K562 (cell line): ENCODE results near the gene CAPN13. TPM values are rescaled to one million over a fixed set of nuclear protein-coding genes. Genes with fewer than 3 reads are reported as not detected.

Experiments
- ATAC-seq: fragments of 200-7000 bp; cut with Tn5 transposase; 3 replicates; pipeline ENCODE4 v1.9.1; 2020; ENCODE audit warnings: moderate library complexity
- BruUV-seq: library from RNA; stranded (reverse); fragments of 400-500 nt; replicated peaks from 2 replicates; lab custom pipeline; 2021; lab: Mats Ljungman, UMichigan
- CTCF ChIA-PET: fragments of 300-600 bp; formaldehyde crosslinking; extraction: SDS; loops from one replicate; lab custom pipeline; 2021; ENCODE audit warnings: low intra/inter-chr PET ratio; lab: Yijun Ruan, JAX
- POLR2A ChIA-PET: fragments of 300-600, 350-650 bp; sonication (Branson Sonifier 250); formaldehyde crosslinking; extraction: SDS; loops from one replicate; lab custom pipeline; 2021; ENCODE audit warnings: antibody characterized with exemption, inconsistent platforms; lab: Yijun Ruan, JAX
- DNase-seq, 4 experiments: peaks; one replicate each; pipeline versions ENCODE4 v3.0.0 to v3.0.0-alpha.2; 2011 to 2018; ENCODE audit warnings: low spot score in 3 of 4, mixed read lengths in 3 of 4; ENCODE audit errors: extremely low read depth in 1 of 4
- FAIRE-seq: peaks from 2 replicates; lab custom pipeline; 2011; peaks lifted over from hg19 to GRCh38; lab: Jason Lieb, UNC
- H2AFZ ChIP-seq: 2 replicates; pipeline ENCODE4 v1.6.0; 2011; ENCODE audit warnings: low read depth, low read length, control low read depth, inconsistent platforms
- H3K27ac ChIP-seq: fragments of 200-600 bp; 3 replicates; pipeline ENCODE4 v1.8.0; 2011; ENCODE audit warnings: low read depth, mild to moderate bottlenecking, control low read depth, inconsistent platforms, low read length, moderate library complexity, mixed read lengths; ENCODE audit errors: extremely low read depth
- H3K27me3 ChIP-seq, 2 experiments: fragments of 300-600 bp in 1 of 2; 2 replicates in 1 of 2; 3 replicates in 1 of 2; pipeline versions ENCODE4 v1.6.0 to v1.8.0; 2011; ENCODE audit warnings: inconsistent platforms in 2 of 2, low read length in 2 of 2, mild to moderate bottlenecking in 1 of 2, mixed read lengths in 1 of 2, moderate library complexity in 1 of 2; ENCODE audit not compliant: control insufficient read depth in 2 of 2, insufficient read depth in 2 of 2
- H3K36me3 ChIP-seq: fragments of 300-600 bp; 3 replicates; pipeline ENCODE4 v1.8.0; 2011; ENCODE audit warnings: mild to moderate bottlenecking, low read length, inconsistent platforms; ENCODE audit not compliant: control insufficient read depth, insufficient read depth
- H3K4me1 ChIP-seq, 2 experiments: fragments of 200-600 bp in 1 of 2; replicated peaks in 1 of 2; 2 replicates in 1 of 2; 3 replicates in 1 of 2; pipeline versions ENCODE4 v1.5.1 to v1.8.0; 2011; ENCODE audit warnings: inconsistent platforms in 2 of 2, low read length in 2 of 2, mild to moderate bottlenecking in 1 of 2, mixed read lengths in 1 of 2, moderate library complexity in 1 of 2; ENCODE audit not compliant: control insufficient read depth in 2 of 2, insufficient read depth in 2 of 2
- H3K4me2 ChIP-seq: 2 replicates; pipeline ENCODE4 v1.6.1; 2011; ENCODE audit warnings: low read length, control low read depth, inconsistent platforms, mixed read lengths; ENCODE audit not compliant: insufficient read depth
- H3K4me3 ChIP-seq: fragments of 200-600 bp; sonication (generic), shearing (Covaris generic); 2 replicates; pipeline ENCODE4 v1.5.1; 2016; ENCODE audit warnings: control low read depth, inconsistent platforms
- H3K79me2 ChIP-seq: fragments of 200-600 bp; 3 replicates; pipeline ENCODE4 v1.8.0; 2011; ENCODE audit warnings: low read length, inconsistent platforms; ENCODE audit not compliant: control insufficient read depth, insufficient read depth
- H3K9ac ChIP-seq, 2 experiments: 2 replicates each; pipeline versions ENCODE4 v1.6.0 to v1.6.1; 2011; ENCODE audit warnings: low read depth in 2 of 2, low read length in 2 of 2, control low read depth in 1 of 2, inconsistent platforms in 1 of 2, mild to moderate bottlenecking in 1 of 2, mixed read lengths in 1 of 2; ENCODE audit not compliant: insufficient read depth in 1 of 2
- H3K9me1 ChIP-seq: one replicate; pipeline ENCODE4 v1.6.0; 2011; ENCODE audit warnings: inconsistent platforms, mild to moderate bottlenecking, low read length, moderate library complexity; ENCODE audit not compliant: control insufficient read depth, insufficient read depth
- H3K9me3 ChIP-seq: replicated peaks from 2 replicates; pipeline ENCODE4 v1.5.1; 2011; ENCODE audit warnings: low read depth, low read length, inconsistent platforms; ENCODE audit not compliant: control insufficient read depth, insufficient read depth
- H4K20me1 ChIP-seq: replicated peaks from 2 replicates; pipeline ENCODE4 v1.6.1; 2011; ENCODE audit warnings: low read length, inconsistent platforms, mixed read lengths; ENCODE audit not compliant: control insufficient read depth, insufficient read depth
- ATF7 ChIP-seq: fragments of 450-650 bp; IDR thresholded peaks from 2 replicates; pipeline ENCODE4 v1.7.1; 2014; ENCODE audit warnings: mild to moderate bottlenecking, moderate library complexity
- CHD2 ChIP-seq: IDR thresholded peaks from 2 replicates; pipeline ENCODE4 v1.6.1; 2011; ENCODE audit warnings: low read depth, low read length
- DDX20 ChIP-seq: fragments of 450-650 bp; IDR thresholded peaks from 2 replicates; pipeline ENCODE4 v1.6.1; 2016; ENCODE audit warnings: missing genetic modification characterization, low read depth, mild to moderate bottlenecking, missing compliant biosample characterization, moderate library complexity
- DMBX1 ChIP-seq: fragments of 250-450 bp; sonication (Bioruptor Pico); IDR thresholded peaks from 2 replicates; pipeline ENCODE4 v1.8.0; 2022; ENCODE audit warnings: inconsistent platforms, mild to moderate bottlenecking, moderate library complexity, borderline replicate concordance
- E2F5 ChIP-seq: sonication (generic); formaldehyde crosslinking; IDR thresholded peaks from 2 replicates; pipeline ENCODE4 v1.8.0; 2022; ENCODE audit warnings: mild to moderate bottlenecking, missing genetic modification reagents
- ETV1 ChIP-seq: fragments of 450-650 bp; conservative IDR thresholded peaks from 2 replicates; pipeline ENCODE4 v1.6.1; 2016; ENCODE audit warnings: missing genetic modification characterization, control low read depth, low read depth, missing compliant biosample characterization
- FOXK1 ChIP-seq: sonication (generic); formaldehyde crosslinking; IDR thresholded peaks from 2 replicates; pipeline ENCODE4 v1.8.0; 2022; ENCODE audit warnings: missing genetic modification reagents, mild to moderate bottlenecking, borderline replicate concordance
- GABPA ChIP-seq: fragments of 200-800 bp; sonication (Bioruptor generic); conservative IDR thresholded peaks from 2 replicates; pipeline ENCODE4 v1.6.1; 2016; ENCODE audit warnings: low read depth, missing genetic modification characterization, missing compliant biosample characterization
- HMGN3 ChIP-seq: IDR thresholded peaks from 2 replicates; pipeline ENCODE4 v1.6.1; 2011; ENCODE audit warnings: borderline replicate concordance, low read depth, mild to moderate bottlenecking, mixed read lengths, low read length; ENCODE audit not compliant: insufficient read length; ENCODE audit errors: extremely low read depth
- MXI1 ChIP-seq: IDR thresholded peaks from 2 replicates; pipeline ENCODE4 v1.6.1; 2011; ENCODE audit warnings: low read depth, mild to moderate bottlenecking, improper control_type of control experiment, low read length
- MYNN ChIP-seq, 2 experiments: sonication (generic); formaldehyde crosslinking in 1 of 2; IDR thresholded peaks; 2 replicates each; pipeline versions ENCODE4 v1.5.0 to v1.6.1; 2016 to 2020; ENCODE audit warnings: antibody characterized with exemption in 1 of 2, missing genetic modification reagents in 1 of 2
- RFX5 ChIP-seq: IDR thresholded peaks from 2 replicates; pipeline ENCODE4 v1.6.1; 2011; ENCODE audit warnings: low read depth, mild to moderate bottlenecking, improper control_type of control experiment, low read length
- THAP7 ChIP-seq: fragments of 250-450 bp; sonication (Bioruptor Pico); IDR thresholded peaks from 2 replicates; pipeline ENCODE4 v1.5.0; 2021
- ZBTB34 ChIP-seq: fragments of 250-450 bp; sonication (Bioruptor Pico); IDR thresholded peaks from 2 replicates; pipeline ENCODE4 v1.8.0; 2021; ENCODE audit warnings: mild to moderate bottlenecking, moderate library complexity
- ZNF197 ChIP-seq: fragments of 200-800 bp; sonication (Bioruptor generic); IDR thresholded peaks from 2 replicates; pipeline ENCODE4 v1.6.1; 2016; ENCODE audit warnings: low read depth, missing genetic modification characterization, missing compliant biosample characterization
- ZNF232 ChIP-seq: sonication (generic); formaldehyde crosslinking; IDR thresholded peaks from 2 replicates; pipeline ENCODE4 v1.8.0; 2022; ENCODE audit warnings: mild to moderate bottlenecking, missing genetic modification reagents
- ZNF282 ChIP-seq: sonication (generic); formaldehyde crosslinking; IDR thresholded peaks from 2 replicates; pipeline ENCODE4 v1.8.1; 2023; ENCODE audit warnings: missing genetic modification reagents
- ZNF436 ChIP-seq: fragments of 250-450, 450-650 bp; sonication (Bioruptor Pico); formaldehyde crosslinking; IDR thresholded peaks from 2 replicates; pipeline ENCODE4 v1.7.0; 2020; ENCODE audit warnings: mild to moderate bottlenecking
- WGBS: fragments of 100-300 bp; shearing (Covaris generic); methylation state at CpG from one replicate; pipeline ENCODE4 v1.1.6; 2016; ENCODE audit warnings: low coverage, mixed read lengths; ENCODE audit not compliant: insufficient coverage; ENCODE audit errors: missing lambda C conversion rate; 5-methylcytosine and 5-hydroxymethylcytosine counted together
- in situ Hi-C: fragments of 300-500 bp; cut with MboI; formaldehyde crosslinking; loops from 4 replicates; pipeline ENCODE4 v1.15.0; 2018; ENCODE audit warnings: inconsistent platforms, mixed read lengths
- intact Hi-C: fragments of 100-400 bp; cut with micrococcal nuclease; formaldehyde crosslinking; loops from 2 replicates; pipeline ENCODE4 v1.14.2; 2022
- polyA plus RNA-seq, 8 experiments: library from polyadenylated mRNA; depleted of rRNA in 4 of 8; stranded (reverse) in 5 of 8; unstranded in 3 of 8; fragments of >200 nt; fragmentation: Nextera tagmentation in 2 of 8; fragmentation: Illumina TruSeq in 1 of 8; extraction: Ambion mirVana in 2 of 8; extraction: Trizol in 1 of 8; gene quantifications; 2 replicates each; pipeline versions ENCODE4 v1.2.1 to v1.2.3, GENCODE V29; 2011 to 2014; ENCODE audit warnings: inconsistent platforms in 1 of 8, missing spikeins in 1 of 8
- total RNA-seq, 7 experiments: library from RNA; depleted of rRNA in 6 of 7; stranded (reverse); fragments of >200 nt in 6 of 7; fragmentation: Illumina TruSeq in 2 of 7; extraction: Trizol in 2 of 7; gene quantifications; 2 replicates each; pipeline versions ENCODE4 v1.2.1 to v1.2.3, GENCODE V29; 2011 to 2021; ENCODE audit warnings: low replicate concordance in 1 of 7

The CAPN13 gene
- total and polyA plus RNA-seq, 9 of the 15 experiments (the other 6 are each of a cell fraction or from before 2014, with no cell fraction given), result not detected

GRCh38 chr2:30766666-30767065 lies 40.6 kb downstream of the CAPN13 start:
- no peaks in the 10 kb centered on the region; the same call in 1 of the 2 replicates for H4K20me1 ChIP-seq
- no peak overlapping the region for H3K4me2 ChIP-seq
- no peaks in the 10 kb centered on the region for H3K4me1 ChIP-seq
- no peak overlapping the region for H3K27ac ChIP-seq
- no peak for ATAC-seq
- H3K9me3 ChIP-seq, result no peaks in the 10 kb centered on the region
- TF ChIP-seq MYNN (IDR thresholded peaks at IDR 0.05), result no peak
- no peak for TF ChIP-seq MYNN (CRISPR knock-in tag; IDR thresholded peaks at IDR 0.05)
- no peak for TF ChIP-seq ZNF436 (CRISPR knock-in tag)
- TF ChIP-seq ATF7, result no peak
- no peak for TF ChIP-seq ZNF282 (CRISPR knock-in tag)
- TF ChIP-seq ZBTB34 (CRISPR knock-in tag), result no peak
- TF ChIP-seq GABPA (tag), result no peak
- no peak for TF ChIP-seq E2F5 (CRISPR knock-in tag)
- no peak for TF ChIP-seq HMGN3
- TF ChIP-seq DMBX1 (CRISPR knock-in tag), result no peak
- TF ChIP-seq MXI1, result no peak
- no peak for TF ChIP-seq ZNF197
- TF ChIP-seq DDX20, result no peak
- TF ChIP-seq THAP7 (CRISPR knock-in tag), result no peak
- TF ChIP-seq ZNF232 (CRISPR knock-in tag), result no peak
- no peak for TF ChIP-seq ETV1 (tag)
- TF ChIP-seq CHD2, result no peak
- TF ChIP-seq RFX5, result no peak
- TF ChIP-seq FOXK1, result no peak
- TF ChIP-seq, all 486 proteins: peak for 0
- Histone ChIP-seq H3K9ac (no peak overlapping the region), H3K27me3 (peaks cover under 1 to 57% of the 10 kb centered on the region in 2 experiments; a peak in 4 of 5 replicates), H3K4me3 (no peak overlapping the region), H2AFZ (no peak overlapping the region), H3K79me2 (no peaks in the 10 kb centered on the region), H3K9me1 (peaks cover 3% of the 10 kb centered on the region), H3K36me3 (no peaks in the 10 kb centered on the region)
- intact Hi-C loops (no loop called here), in situ Hi-C loops (no loop called here)
- no TSS peak for BruUV-seq
- CTCF ChIA-PET, result no interaction called here
- FAIRE-seq (no peak), DNase-seq (no peak)
- POLR2A ChIA-PET, result interaction anchor here (0.6 to 1.3 kb wide), 2 partner anchors 33 to 40 kb away, joined by 3 to 4 read pairs; no protein-coding TSS in a partner anchor
- WGBS, result 0% methylated on average over 3 of the region's 3 CpGs
